Activated B cell treated with CpG ODN at 0.5 μM for 24 hours (primary cell): ENCODE results near the gene RNF207. TPM values are rescaled to one million over a fixed set of nuclear protein-coding genes. Genes with fewer than 3 reads are reported as not detected.

Experiments used
- ATAC-seq: fragments of 200-7000 bp; cut with Tn5 transposase; one replicate; pipeline ENCODE4 v1.10.0; 2021; ENCODE audit warnings: low read depth, mild to moderate bottlenecking, moderate library complexity
- CTCF ChIA-PET: fragments of 350-600 bp; sonication (Branson Sonifier 250); formaldehyde crosslinking; loops from one replicate; lab custom pipeline; 2021; ENCODE audit warnings: antibody characterized with exemption; lab: Charles Lee
- POLR2A ChIA-PET: fragments of 350-600 bp; sonication (Branson Sonifier 250); formaldehyde crosslinking; loops from one replicate; lab custom pipeline; 2021; ENCODE audit warnings: antibody characterized with exemption; lab: Charles Lee
- DNase-seq: peaks from one replicate; pipeline ENCODE4 v3.0.0; 2022
- H3K27ac Mint-ChIP-seq: one replicate; pipeline ENCODE4 v1.8.0; 2020; ENCODE audit warnings: mixed read lengths
- H3K27me3 Mint-ChIP-seq: one replicate; pipeline ENCODE4 v1.8.0; 2021; ENCODE audit warnings: mixed read lengths
- H3K36me3 Mint-ChIP-seq: one replicate; pipeline ENCODE4 v1.8.0; 2021; ENCODE audit warnings: low read depth, mixed read lengths
- H3K4me1 Mint-ChIP-seq: one replicate; pipeline ENCODE4 v1.8.0; 2021; ENCODE audit warnings: mixed read lengths
- H3K4me3 Mint-ChIP-seq: one replicate; pipeline ENCODE4 v1.8.0; 2020; ENCODE audit warnings: mild to moderate bottlenecking, mixed read lengths
- H3K9me3 Mint-ChIP-seq: one replicate; pipeline ENCODE4 v1.8.0; 2020; ENCODE audit warnings: mixed read lengths
- CTCF ChIP-seq: fragments of 200-600 bp; IDR thresholded peaks from one replicate; pipeline ENCODE4 v1.8.0; 2022; ENCODE audit warnings: antibody characterized with exemption, mild to moderate bottlenecking
- intact Hi-C: fragments of 100-400 bp; cut with micrococcal nuclease; formaldehyde crosslinking; loops from one replicate; pipeline ENCODE4 v1.15.1; 2024
- total RNA-seq: library from RNA; stranded (reverse); gene quantifications from 2 replicates; pipeline ENCODE4 v1.2.3, GENCODE V29; 2022

Gene RNF207
- total RNA-seq, 1 donor from 2014 or later = 3.3 TPM

DNA sequence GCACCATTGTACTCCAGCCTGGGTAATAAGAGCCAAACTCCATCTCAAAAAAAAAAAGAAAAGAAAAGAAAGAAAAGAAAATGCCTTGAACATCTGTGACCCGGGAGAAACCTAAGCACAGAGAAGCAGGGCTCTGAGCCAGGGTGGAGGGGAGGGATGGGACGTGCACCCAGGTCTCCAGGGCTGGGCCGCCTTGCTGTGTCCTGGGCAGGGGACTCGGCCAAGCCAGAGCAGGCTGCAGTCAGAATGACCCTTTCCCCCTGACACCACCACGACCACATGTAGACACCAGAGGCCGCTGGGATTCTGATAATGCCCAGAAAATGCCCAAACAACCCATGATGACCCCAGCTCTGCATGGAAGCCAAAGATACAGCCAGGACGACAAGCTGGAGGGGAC lies 43.6 kb upstream of the RNF207 start:
- intact Hi-C loops = no loop called here

GRCh38 chr1:6162773-6163172 lies 43.1 kb upstream of the RNF207 start:
- DNase-seq = no peak
- no peak for TF ChIP-seq CTCF
- Mint-ChIP-seq H3K9me3 (no peaks in the 10 kb centered on the region), H3K4me1 (no peaks in the 10 kb centered on the region), H3K27ac (no peak overlapping the region), H3K27me3 (peaks cover 10% of the 10 kb centered on the region), H3K36me3 (no peaks in the 10 kb centered on the region), H3K4me3 (no peak overlapping the region)
- ChIA-PET CTCF (no interaction called here), POLR2A (no interaction called here)
- intact Hi-C loops = no loop called here
- ATAC-seq = no peak

More for the DNA sequence above, 43.6 kb upstream of the RNF207 start:
- no peak for DNase-seq
- Mint-ChIP-seq H3K4me3 (no peak overlapping the region), H3K27me3 (peaks cover 10% of the 10 kb centered on the region), H3K4me1 (no peaks in the 10 kb centered on the region), H3K36me3 (no peaks in the 10 kb centered on the region), H3K27ac (no peak overlapping the region), H3K9me3 (no peaks in the 10 kb centered on the region)
- ChIA-PET CTCF (no interaction called here), POLR2A (no interaction called here)
- TF ChIP-seq CTCF = no peak
- no peak for ATAC-seq

DNA sequence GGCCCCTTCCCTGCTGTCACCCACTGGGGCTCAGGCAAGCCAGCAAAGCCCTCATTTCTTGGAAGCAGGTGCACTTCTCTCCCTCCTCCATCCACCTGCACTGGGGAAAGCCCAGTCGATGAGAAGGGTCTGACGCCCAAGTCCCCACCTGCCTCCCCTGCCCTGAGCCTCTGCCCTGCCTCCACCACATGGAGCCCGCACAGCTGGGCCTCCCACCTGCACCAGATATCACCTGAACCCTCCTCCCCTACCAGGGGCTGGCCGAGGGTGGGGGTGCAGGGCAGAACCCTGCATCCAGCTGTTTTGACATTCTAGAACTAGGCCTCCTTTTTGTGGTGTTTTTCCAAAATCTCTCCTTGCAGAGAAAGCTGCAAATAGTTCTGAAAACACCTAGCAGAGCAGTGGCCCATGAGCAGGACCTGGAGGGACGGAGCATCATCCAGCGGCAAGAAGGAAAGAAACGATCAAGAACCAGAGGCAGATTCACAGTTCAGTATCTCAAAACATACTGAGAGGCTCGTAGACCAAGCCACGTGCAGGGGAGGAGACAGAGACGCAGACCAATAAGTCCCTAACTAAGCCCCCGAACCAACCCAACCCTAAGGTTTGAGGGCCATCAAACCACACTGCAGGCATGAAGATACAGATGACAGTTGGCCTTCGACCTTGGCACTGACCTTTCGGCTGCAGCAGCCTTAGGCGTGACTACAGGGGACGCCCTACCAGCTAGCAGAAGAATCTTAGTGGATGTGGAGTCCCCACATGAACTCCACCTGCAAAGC lies 42.5 kb upstream of the RNF207 start:
- H3K27me3 Mint-ChIP-seq = peaks cover 10% of the 10 kb centered on the region
- no peak overlapping the region for H3K27ac Mint-ChIP-seq
- ChIA-PET POLR2A (no interaction called here), CTCF (no interaction called here)
- no peak for TF ChIP-seq CTCF
- H3K36me3 Mint-ChIP-seq = no peaks in the 10 kb centered on the region
- DNase-seq = no peak
- H3K9me3 Mint-ChIP-seq = no peaks in the 10 kb centered on the region
- no peaks in the 10 kb centered on the region for H3K4me1 Mint-ChIP-seq
- H3K4me3 Mint-ChIP-seq = no peak overlapping the region
- ATAC-seq = no peak
- intact Hi-C loops = no loop called here

DNA sequence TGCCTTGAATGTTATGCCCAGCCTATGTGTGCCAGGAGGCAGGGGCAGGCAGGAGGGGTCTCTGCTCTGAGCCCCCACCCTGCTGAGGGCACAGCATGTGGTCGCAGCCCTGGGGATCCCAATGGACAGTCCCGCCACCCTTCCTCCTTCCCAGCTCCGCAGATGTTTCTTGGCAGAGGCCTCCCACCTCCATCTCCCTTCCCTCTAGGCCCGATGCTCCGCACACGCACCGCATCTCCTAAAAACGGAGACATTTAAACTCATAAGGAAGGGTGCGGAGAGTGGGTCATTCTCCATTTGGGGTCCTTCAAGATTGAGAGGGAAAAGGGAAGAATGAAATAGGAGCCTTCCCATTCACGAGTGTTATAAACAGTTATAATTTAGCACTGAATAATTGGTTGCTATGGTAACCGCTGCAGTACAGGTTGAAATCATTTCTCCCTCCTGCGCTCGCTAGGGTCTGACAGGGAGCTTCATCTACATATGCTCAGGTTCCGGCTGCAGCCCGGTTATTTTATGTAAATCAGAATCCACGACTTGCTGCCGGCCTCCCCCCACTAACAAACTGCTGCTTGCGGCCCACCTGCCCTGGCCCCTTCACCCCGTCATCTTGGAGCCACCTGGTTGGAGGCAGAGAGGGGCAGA lies 41.8 kb upstream of the RNF207 start:
- CTCF ChIA-PET = no interaction called here
- POLR2A ChIA-PET = no interaction called here
- intact Hi-C loops = no loop called here
- DNase-seq = no peak
- H3K27me3 Mint-ChIP-seq = peaks cover 10% of the 10 kb centered on the region
- no peak overlapping the region for H3K27ac Mint-ChIP-seq
- H3K4me3 Mint-ChIP-seq = no peak overlapping the region
- no peaks in the 10 kb centered on the region for H3K9me3 Mint-ChIP-seq
- no peak for TF ChIP-seq CTCF
- no peak for ATAC-seq
- H3K36me3 Mint-ChIP-seq = no peaks in the 10 kb centered on the region
- H3K4me1 Mint-ChIP-seq = no peaks in the 10 kb centered on the region

- Mint-ChIP-seq H3K27ac (no peak overlapping the region), H3K9me3 (no peaks in the 10 kb centered on the region), H3K27me3 (peaks cover 12% of the 10 kb centered on the region), H3K4me1 (no peaks in the 10 kb centered on the region), H3K4me3 (no peak overlapping the region), H3K36me3 (no peaks in the 10 kb centered on the region)
- TF ChIP-seq CTCF = no peak
- ATAC-seq (no peak), DNase-seq (no peak)
- POLR2A ChIA-PET = no interaction called here
- CTCF ChIA-PET = no interaction called here
- intact Hi-C loops = no loop called here
Measured at GRCh38 chr1:6165027-6165426, 40.9 kb upstream of the RNF207 start.
